Thyroid gland (tissue), 4 donors: Measurements from ENCODE around the gene LAMP1.

Experiments
- CTCF ChIP-seq, 6 experiments: fragments of 200-600 bp in 3 of 6; fragments of 450-650 bp in 3 of 6; sonication (generic) in 3 of 6; IDR thresholded peaks; one replicate each; pipeline ENCODE4 v1.5.1; 2016 to 2019; ENCODE audit warnings: antibody characterized with exemption in 6 of 6, mild to moderate bottlenecking in 2 of 6, inconsistent platforms in 1 of 6, moderate library complexity in 1 of 6
- POLR2A ChIP-seq, 2 donors: fragments of 450-650 bp; IDR thresholded peaks; one replicate each; pipeline ENCODE4 v1.6.1; 2017; ENCODE audit warnings: antibody characterized with exemption in 2 of 2, mild to moderate bottlenecking in 2 of 2, moderate library complexity in 1 of 2

- no peak for TF ChIP-seq CTCF (IDR thresholded peaks at IDR 0.05)
- TF ChIP-seq POLR2A (IDR thresholded peaks at IDR 0.05), result no peak
Measured at GRCh38 chr13:113321546-113321945, 24.5 kb downstream of the LAMP1 start.
